IMR-90 (cell line): Measurements from ENCODE around the gene FRG2.
"Not testable (repeated sequence)": the region's sequence is repeated elsewhere in the genome, so short reads cannot be mapped to it uniquely, and the experiment has no call there.

Experiments used
- CEBPB ChIP-seq: IDR thresholded peaks from 2 replicates; pipeline ENCODE4 v1.6.1; 2012; ENCODE audit warnings: low read depth, low read length, improper control_type of control experiment
- CHD1 ChIP-seq: IDR thresholded peaks from 2 replicates; pipeline ENCODE4 v1.6.1; 2012; ENCODE audit warnings: low read depth, low read length, improper control_type of control experiment
- CTCF ChIP-seq: conservative IDR thresholded peaks from 2 replicates; pipeline ENCODE4 v1.5.1; 2012; ENCODE audit warnings: mild to moderate bottlenecking, low read depth, low read length, improper control_type of control experiment
- ELK1 ChIP-seq: fragments of 150-350 bp; IDR thresholded peaks from 2 replicates; pipeline ENCODE4 v1.6.1; 2016; ENCODE audit warnings: low read depth, mild to moderate bottlenecking, low read length, moderate library complexity, borderline replicate concordance
- FOS ChIP-seq: fragments of 150-350 bp; IDR thresholded peaks from 2 replicates; pipeline ENCODE4 v1.6.1; 2016; ENCODE audit warnings: low read depth, low read length
- MAFK ChIP-seq: IDR thresholded peaks from 2 replicates; pipeline ENCODE4 v1.6.1; 2012; ENCODE audit warnings: low read depth, low read length, improper control_type of control experiment
- MAZ ChIP-seq: IDR thresholded peaks from 2 replicates; pipeline ENCODE4 v1.6.1; 2012; ENCODE audit warnings: low read depth, mild to moderate bottlenecking, low read length, improper control_type of control experiment, moderate library complexity, borderline replicate concordance
- MXI1 ChIP-seq: IDR thresholded peaks from 2 replicates; pipeline ENCODE4 v1.6.1; 2012; ENCODE audit warnings: low read depth, mild to moderate bottlenecking, low read length, moderate library complexity, borderline replicate concordance
- NFE2L2 ChIP-seq: fragments of 150-350 bp; IDR thresholded peaks from 2 replicates; pipeline ENCODE4 v1.6.1; 2016; ENCODE audit warnings: low read depth, mild to moderate bottlenecking, low read length
- POLR2A ChIP-seq: IDR thresholded peaks from 2 replicates; pipeline ENCODE4 v1.6.1; 2012; ENCODE audit warnings: mild to moderate bottlenecking, low read depth, low read length
- RAD21 ChIP-seq: IDR thresholded peaks from 2 replicates; pipeline ENCODE4 v1.6.1; 2012; ENCODE audit warnings: low read length, improper control_type of control experiment
- RCOR1 ChIP-seq: IDR thresholded peaks from 2 replicates; pipeline ENCODE4 v1.6.1; 2012; ENCODE audit warnings: mild to moderate bottlenecking, low read length, improper control_type of control experiment; ENCODE audit not compliant: insufficient replicate concordance
- RFX5 ChIP-seq: IDR thresholded peaks from 2 replicates; pipeline ENCODE4 v1.8.0; 2012; ENCODE audit warnings: low read depth, mild to moderate bottlenecking, low read length, moderate library complexity
- USF2 ChIP-seq: fragments of 150-350 bp; IDR thresholded peaks from 2 replicates; pipeline ENCODE4 v1.6.1; 2017; ENCODE audit warnings: mild to moderate bottlenecking, antibody characterized with exemption, low read length, low read depth

- not testable (repeated sequence) for TF ChIP-seq RFX5, CTCF, MXI1, CEBPB, RAD21, USF2, POLR2A, FOS, NFE2L2, CHD1, ELK1, RCOR1, MAZ, MAFK
Measured at GRCh38 chr4:190058997-190059396, 31.9 kb upstream of the FRG2 start.
